Measurements from ENCODE around the gene SKAP1. TPM values are rescaled to one million over a fixed set of nuclear protein-coding genes. Genes with fewer than 3 reads are reported as not detected.

The SKAP1 gene
- total and polyA plus RNA-seq, 2 experiments from 2014 or later, result 0.27 TPM; not detected in 1

GRCh38 chr17:48162946-48163506, 267.0 kb downstream of the SKAP1 start (continued):
- TF ChIP-seq ZNF331 (CRISPR knock-in tag; IDR thresholded peaks at IDR 0.05; ENCODE audit: low read depth) (no peak), POLR2AphosphoS5 (IDR thresholded peaks at IDR 0.05; ENCODE audit: low read depth) (no peak), STAT1 (IDR thresholded peaks at IDR 0.05; ENCODE audit: unreplicated experiment) (no peak), JUNB (IDR thresholded peaks at IDR 0.05; ENCODE audit: unreplicated experiment) (no peak), ZNF114 (CRISPR knock-in tag; IDR thresholded peaks at IDR 0.05) (no peak), CTCF (conservative IDR thresholded peaks at IDR 0.05; ENCODE audit: low read depth in 2 of 2) (no peak)

GRCh38 chr17:48162306-48162934, 267.6 kb downstream of the SKAP1 start:
- Mint-ChIP-seq H3K9me3 (peaks cover 5% of the 10 kb centered on the region; the same call in 2 of the 3 replicates), H3K4me1 (peaks cover 49% of the 10 kb centered on the region), H3K4me3 (no peak overlapping the region), H3K36me3 (ENCODE audit: low read depth) (no peaks in the 10 kb centered on the region), H3K27me3 (ENCODE audit: insufficient read depth, low read depth, poor library complexity) (peaks cover 55% of the 10 kb centered on the region), H3K27ac (no peak overlapping the region)
- no peak overlapping the region for H2AFZ ChIP-seq
- no peaks in the 10 kb centered on the region for H3K9me2 ChIP-seq (ENCODE audit: insufficient read depth)
- ATAC-seq, result no peak
- H3K4me3 ChIP-seq, result no peak overlapping the region
- peak overlapping the region; percentile 55; the same call in 1 of the 2 replicates for H3K4me2 ChIP-seq
- H3F3A ChIP-seq (replicated peaks; ENCODE audit: low read depth), result peaks cover 9% of the 10 kb centered on the region
- H3K27ac ChIP-seq (ENCODE audit: low read depth), result no peak overlapping the region
- H3K4me1 ChIP-seq (ENCODE audit: insufficient read depth), result peaks cover 50% of the 10 kb centered on the region
- H4K20me1 ChIP-seq (replicated peaks; ENCODE audit: insufficient read depth), result no peaks in the 10 kb centered on the region
- no peaks in the 10 kb centered on the region for H3K36me3 ChIP-seq (ENCODE audit: insufficient read depth)
- peaks cover 17% of the 10 kb centered on the region for H3K27me3 ChIP-seq (ENCODE audit: insufficient read depth)
- DNase-seq (ENCODE audit: low spot score), result no peak
- no peaks in the 10 kb centered on the region for H3K79me2 ChIP-seq (replicated peaks; ENCODE audit: insufficient read depth)
- TF ChIP-seq REST (IDR thresholded peaks at IDR 0.05; ENCODE audit: unreplicated experiment) (no peak), ZNF331 (CRISPR knock-in tag; IDR thresholded peaks at IDR 0.05; ENCODE audit: low read depth) (no peak), CTCF (conservative IDR thresholded peaks at IDR 0.05; ENCODE audit: low read depth in 2 of 2) (no peak), STAT1 (IDR thresholded peaks at IDR 0.05; ENCODE audit: unreplicated experiment) (no peak), ZNF114 (CRISPR knock-in tag; IDR thresholded peaks at IDR 0.05) (no peak), POLR2AphosphoS5 (IDR thresholded peaks at IDR 0.05; ENCODE audit: low read depth) (no peak), JUNB (IDR thresholded peaks at IDR 0.05; ENCODE audit: unreplicated experiment) (no peak), ETS1 (IDR thresholded peaks at IDR 0.05) (no peak), NANOG (IDR thresholded peaks at IDR 0.05; ENCODE audit: borderline replicate concordance) (no peak)

Data from GM23338 (cell line).